HG02588 (cell line): ENCODE measurements around the gene KLHL29.

ENCODE experiments used
- ATAC-seq: cut with Tn5 transposase; IDR thresholded peaks from one replicate; pipeline ENCODE4 v1.9.1; 2021; ENCODE audit warnings: mild to moderate bottlenecking, moderate library complexity; ENCODE audit not compliant: unreplicated experiment

KLHL29 gene

DNA sequence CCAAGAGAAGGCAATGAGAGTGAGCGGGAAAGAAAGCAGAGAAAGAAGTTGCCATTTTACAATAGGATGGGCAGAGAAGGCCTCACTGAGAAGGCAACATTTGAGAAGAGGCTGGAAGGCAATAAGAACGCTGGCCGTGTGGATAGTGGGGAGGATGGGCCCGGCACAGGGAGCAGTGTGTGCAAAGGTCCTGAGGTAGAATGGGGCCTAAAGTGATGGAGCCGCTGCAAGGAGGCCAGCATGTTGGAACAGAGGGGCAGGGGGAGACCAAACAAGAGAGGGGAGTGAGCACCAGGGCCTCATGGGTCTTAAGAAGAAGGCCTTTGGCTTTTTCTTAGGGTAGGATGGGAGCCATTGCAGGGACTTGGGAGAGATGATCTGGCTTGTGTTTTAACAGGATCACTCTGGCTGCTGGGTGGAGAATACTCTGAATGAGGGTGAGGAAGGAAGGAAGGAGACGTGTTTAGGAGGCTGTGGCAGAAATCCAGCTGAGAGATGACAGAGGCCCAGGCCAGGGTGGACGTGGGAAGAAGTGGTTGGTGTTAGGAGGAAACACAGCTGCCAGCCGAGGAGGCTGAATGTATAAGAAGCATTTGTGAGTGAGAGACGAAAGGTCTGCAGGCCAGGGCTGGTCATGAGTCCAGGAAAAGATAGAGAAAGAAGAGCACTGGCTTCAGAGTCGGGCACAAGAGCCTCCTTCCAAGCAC is 159.8 kb downstream of the KLHL29 start:
- ATAC-seq = no peak

GRCh38 chr2:23545396-23545795 is 160.4 kb downstream of the KLHL29 start:
- ATAC-seq = no peak

GRCh38 chr2:23545811-23546210 is 160.8 kb downstream of the KLHL29 start:
- ATAC-seq = no peak

- ATAC-seq = no peak
Measured at GRCh38 chr2:23546913-23547312, 161.9 kb downstream of the KLHL29 start.

DNA sequence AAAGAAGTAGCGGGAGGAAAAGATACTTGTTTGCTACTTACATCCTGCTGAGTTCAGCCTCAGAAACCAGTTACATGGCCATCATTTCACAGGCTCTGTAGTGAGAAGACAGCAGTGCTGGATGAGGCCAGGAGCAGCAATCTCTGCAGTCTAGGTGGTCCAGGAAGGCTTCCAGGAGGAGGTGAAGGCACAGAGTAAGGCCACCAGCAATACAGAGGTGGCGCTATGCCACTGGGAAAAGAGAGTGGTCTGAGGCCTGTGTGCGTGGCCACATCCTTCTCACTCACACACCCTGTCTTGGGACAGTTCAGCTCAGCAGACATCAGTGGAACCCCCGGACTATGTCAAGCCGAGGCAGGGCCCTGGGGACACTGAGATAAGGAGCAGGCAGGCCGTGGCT is 162.7 kb downstream of the KLHL29 start:
- no peak for ATAC-seq

DNA sequence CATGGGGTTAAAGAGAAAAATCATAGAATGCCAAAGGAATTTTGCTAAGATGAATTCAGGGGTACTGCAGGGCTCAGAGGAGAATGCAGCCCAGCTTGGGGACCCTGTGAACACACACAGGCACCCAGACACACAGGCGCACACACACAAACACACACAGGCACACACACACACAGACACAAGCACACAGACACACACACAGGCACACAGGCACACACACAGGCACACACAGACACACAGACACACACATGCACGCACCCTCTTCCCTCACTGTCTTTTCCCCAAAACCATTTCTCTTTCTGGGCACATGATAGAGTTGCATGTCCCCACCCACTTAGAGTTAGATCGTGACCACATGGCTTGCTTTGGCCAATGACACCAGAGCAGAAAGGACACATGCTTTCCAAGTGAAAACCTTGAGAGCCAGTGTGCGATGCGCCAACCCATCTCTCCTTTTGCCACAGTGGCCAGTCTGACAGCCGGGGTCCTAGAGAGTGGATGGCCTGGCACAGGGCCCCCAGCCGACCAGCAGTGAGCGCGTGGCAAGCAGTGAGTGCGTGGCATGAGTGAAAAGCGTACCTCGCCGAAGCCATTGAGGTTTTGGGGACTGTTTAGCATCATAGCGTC is 163.3 kb downstream of the KLHL29 start:
- ATAC-seq = no peak

DNA sequence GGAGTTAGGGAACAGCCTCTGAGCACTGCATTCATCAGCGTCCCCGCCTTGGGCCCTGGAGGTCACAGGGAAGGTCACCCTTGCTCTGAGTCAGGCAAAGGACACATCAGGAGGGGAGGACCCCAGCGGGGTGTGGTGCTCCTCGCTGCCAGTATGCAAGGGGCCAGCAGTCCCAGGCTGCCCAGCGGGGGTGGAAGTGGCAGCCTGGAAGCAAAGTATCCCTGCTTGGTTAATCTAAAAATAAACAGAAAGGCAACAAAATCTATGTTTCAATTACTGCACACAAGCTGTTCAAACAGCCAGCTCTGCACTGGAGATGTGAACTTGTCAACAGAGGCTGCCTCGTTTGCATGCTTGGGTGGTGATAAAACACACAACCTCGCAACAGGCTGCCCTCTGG is 164.1 kb downstream of the KLHL29 start:
- no peak for ATAC-seq

DNA sequence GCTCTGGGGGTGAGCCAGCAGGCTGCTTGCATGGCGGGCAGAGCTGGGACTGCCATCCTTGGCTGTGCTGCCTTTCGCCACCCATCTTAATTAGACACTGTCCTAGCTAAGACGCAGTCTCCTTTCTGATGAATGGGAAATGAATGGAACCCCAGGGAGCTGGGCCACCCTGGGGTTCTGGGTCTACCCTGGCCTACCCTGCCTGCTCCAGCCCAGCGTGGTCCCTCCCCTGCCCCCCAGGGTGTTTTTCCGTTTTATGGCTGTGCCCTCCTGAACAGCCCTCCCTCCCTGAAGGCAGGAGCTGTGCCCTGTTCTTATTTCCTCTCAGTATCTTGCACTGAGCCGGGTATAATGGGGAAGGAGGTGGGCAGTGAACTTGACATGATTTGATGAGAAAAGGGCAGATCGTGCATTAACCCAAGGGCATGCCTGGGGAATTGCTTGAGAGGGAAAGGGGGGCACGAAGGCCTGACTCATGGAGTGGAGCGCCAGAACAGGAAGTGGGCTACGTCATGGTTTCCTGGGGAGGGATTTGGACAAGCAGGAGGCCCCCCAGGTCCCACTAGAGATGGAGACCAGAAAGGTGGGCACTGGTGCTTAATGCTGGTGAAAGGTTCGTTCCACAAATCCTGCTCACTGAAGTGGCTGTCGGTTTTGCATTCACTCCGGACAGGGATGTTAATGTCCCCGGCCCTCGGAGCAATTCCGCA is 165.0 kb downstream of the KLHL29 start:
- ATAC-seq = no peak

DNA sequence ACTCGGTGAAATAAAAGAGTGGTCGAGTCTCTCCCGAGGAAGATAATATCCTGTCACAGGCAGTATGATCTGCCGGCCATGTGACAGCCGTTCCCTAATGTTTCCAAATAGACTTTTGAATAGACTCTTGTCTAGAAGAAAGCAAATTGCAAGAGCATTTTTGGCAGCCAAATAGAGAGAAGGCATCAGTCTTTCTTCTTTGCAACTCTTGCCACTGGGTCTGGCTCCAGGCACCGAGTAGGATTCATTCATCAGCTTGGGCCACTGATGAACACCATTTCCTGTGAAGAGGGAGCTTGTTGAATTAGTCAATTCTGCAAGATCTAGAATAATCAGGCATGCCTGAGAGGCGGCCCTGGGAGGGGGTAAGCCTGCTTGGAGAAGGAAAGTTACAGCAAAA is 165.6 kb downstream of the KLHL29 start:
- ATAC-seq = no peak

DNA sequence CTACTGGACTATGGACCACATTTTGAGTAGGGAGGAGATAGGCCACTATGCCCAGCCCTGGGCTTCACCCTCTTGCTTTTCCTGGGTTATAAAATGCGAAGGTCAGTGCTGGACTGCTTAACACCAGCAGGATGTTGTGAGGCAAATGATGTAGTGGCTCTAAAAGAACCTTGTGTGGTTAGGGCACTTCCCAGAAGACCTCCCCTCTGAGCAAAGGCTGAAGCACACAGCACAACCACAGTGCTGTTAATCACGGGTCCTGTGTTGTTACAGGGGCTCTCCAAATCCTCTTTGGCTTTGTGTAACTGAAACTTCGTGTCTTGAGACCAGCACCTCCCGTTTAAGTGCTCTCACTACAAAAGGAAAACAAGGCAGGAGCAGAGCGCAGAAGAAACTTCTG is 166.9 kb downstream of the KLHL29 start:
- no peak for ATAC-seq

DNA sequence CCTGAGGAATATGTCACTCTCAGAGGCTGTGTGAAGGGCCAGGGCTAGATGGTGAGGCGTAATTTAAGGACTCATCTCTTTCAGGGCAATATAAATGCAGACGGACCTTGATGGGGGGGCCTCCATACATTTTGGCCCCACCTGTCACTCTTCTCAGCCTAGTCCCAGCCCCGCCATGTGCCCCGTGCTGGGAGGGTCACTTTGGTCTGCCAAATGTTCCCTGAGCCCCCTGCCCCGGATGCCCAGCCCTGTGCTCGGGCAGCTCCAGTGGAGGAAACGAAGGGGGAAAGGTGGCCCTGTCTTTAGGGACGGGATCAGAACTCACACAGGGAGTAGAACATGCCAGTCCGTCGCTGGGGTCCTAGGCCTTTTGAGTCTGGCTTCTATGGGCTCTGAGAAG is 168.6 kb downstream of the KLHL29 start:
- no peak for ATAC-seq

- ATAC-seq = no peak
Measured at GRCh38 chr2:23554054-23554697, 169.2 kb downstream of the KLHL29 start.

DNA sequence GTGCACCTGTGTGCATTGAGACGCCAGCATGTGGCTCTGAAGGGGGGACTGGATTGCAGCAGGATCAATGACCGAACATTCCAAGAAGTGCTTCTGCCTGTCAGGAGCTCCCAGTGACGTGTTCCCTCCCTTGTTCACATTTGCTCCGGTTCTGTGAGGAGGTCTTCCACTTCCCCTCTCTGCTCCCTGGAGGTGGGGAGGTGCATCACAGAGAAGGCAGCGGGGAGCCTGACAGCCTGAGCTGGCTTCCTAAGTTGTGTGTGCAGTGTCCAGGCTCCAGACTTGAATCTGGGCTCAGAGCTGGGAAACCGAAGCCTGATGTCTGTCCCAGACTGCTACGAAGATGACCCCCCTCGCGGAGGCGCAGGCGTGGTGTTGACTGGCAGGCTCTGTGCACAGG is 171.0 kb downstream of the KLHL29 start:
- ATAC-seq = no peak

- ATAC-seq = no peak
Measured at GRCh38 chr2:23556929-23557328, 171.9 kb downstream of the KLHL29 start.

DNA sequence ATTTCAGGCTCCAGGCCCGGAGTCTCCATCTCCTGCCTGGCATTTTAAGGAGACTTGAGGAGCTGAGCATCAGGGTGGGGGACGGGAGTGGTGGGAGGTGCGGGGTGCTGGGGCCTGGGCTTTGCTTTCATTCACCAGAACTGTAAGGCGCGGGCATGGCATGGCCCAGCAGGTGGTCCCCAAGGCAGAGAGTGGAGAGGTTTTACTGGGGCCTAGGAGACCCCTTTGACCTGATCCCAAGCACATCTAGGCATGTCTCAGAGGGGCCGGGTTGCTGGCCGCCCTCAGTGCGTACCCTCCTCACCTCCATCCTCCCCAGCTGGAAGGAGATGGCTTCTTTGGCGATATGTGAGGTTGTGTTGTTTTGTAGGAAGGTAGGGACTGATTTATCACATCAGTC is 172.5 kb downstream of the KLHL29 start:
- ATAC-seq = no peak

GRCh38 chr2:23559561-23560239 is 174.7 kb downstream of the KLHL29 start:
- no peak for ATAC-seq

DNA sequence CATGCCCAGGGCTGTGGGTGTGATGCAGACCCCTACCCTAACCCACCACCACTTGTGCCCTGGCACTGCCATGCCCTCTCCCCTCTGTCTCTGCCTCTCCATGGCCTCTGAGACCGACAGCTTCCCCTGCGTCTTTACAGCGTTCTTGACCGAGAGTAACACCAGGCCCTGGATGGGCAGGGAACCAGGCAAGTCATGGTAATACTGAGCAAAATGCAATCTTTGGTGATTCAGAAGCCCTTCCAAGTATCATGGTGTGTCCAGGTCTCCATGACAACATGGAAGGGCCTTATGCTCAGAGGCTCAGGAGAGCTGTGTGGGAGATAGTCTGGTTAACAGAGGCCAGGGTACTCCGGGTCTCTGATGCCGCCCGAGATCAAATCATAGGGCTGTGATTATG is 176.1 kb downstream of the KLHL29 start:
- ATAC-seq = no peak

DNA sequence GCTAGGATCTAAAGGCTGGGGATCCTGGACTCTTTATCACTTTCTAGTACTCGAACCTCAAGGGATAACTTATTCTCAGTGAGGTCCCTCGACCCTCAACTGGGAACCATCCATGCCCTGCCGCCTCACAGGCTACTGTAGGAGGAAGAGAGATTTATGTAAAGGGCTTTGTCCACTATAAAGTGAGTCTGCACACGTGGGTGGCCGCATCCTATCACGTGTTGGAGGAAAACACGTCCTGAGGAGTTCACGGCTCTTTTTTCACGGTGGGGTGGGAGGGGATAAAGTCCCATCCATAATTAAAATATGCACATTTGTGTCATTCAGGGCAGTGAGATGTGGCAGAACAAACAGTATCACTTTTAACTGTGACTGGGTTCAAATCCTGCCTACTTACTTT is 176.6 kb downstream of the KLHL29 start:
- ATAC-seq = no peak

GRCh38 chr2:23562143-23562542 is 177.2 kb downstream of the KLHL29 start:
- ATAC-seq = no peak

DNA sequence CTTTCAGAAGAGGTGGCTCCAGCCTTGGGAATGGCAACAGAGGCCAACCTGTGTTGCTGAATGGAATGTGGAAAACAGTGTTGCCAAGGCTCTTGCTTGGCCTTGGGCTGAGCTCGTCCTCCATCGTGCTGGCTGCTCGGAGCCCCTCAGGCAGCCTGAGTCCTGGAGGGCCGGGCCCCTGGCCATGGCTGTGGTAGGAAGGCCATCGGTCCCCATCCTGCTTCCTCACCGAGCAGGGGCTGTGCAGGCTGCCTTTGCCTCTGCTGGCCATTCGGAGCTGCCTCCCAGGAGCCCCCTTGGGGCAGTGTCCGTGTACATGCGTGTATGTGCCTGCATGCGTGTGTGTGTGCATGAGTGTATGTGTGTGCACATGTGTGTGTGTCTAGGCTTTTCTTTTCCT is 178.2 kb downstream of the KLHL29 start:
- ATAC-seq = no peak
